Measurements from ENCODE around the gene RBM34. TPM values are rescaled to one million over a fixed set of nuclear protein-coding genes. Genes with fewer than 3 reads are reported as not detected.
"Not testable (repeated sequence)": the region's sequence is repeated elsewhere in the genome, so short reads cannot be mapped to it uniquely, and the experiment has no call there.

RBM34 gene
- total RNA-seq, 1 experiment from 2014 or later: 96.5 TPM

- Histone ChIP-seq H3K27me3 (replicated peaks; ENCODE audit: control insufficient read depth, insufficient read depth, low read length) (no peaks in the 10 kb centered on the region), H3K4me3 (ENCODE audit: low read depth, low read length) (no peak overlapping the region), H3K9me3 (no peaks in the 10 kb centered on the region; the same call in 1 of the 2 replicates), H3K4me1 (peaks cover 8% of the 10 kb centered on the region; the same call in 1 of the 2 replicates), H3K36me3 (ENCODE audit: control insufficient read depth, insufficient read depth, low read length) (no peaks in the 10 kb centered on the region)
- DNase-seq: peak; percentile 68 to 83
- Mint-ChIP-seq H3K4me3 (ENCODE audit: unreplicated experiment) (no peak overlapping the region), H3K27me3 (ENCODE audit: insufficient read depth, unreplicated experiment) (no peaks in the 10 kb centered on the region), H3K4me1 (ENCODE audit: low read depth, unreplicated experiment) (peaks cover 18% of the 10 kb centered on the region), H3K9me3 (ENCODE audit: unreplicated experiment) (no peaks in the 10 kb centered on the region), H3K36me3 (ENCODE audit: insufficient read depth, unreplicated experiment) (peaks cover 6% of the 10 kb centered on the region), H3K27ac (ENCODE audit: unreplicated experiment) (no peak overlapping the region)
- no TSS peak for BruUV-seq (replicated peaks)
- ChIA-PET POLR2A (interaction anchor here (1.0 kb wide), 1 partner anchor 615 kb away, joined by 6 read pairs; the partner anchor contains the start of gene TARBP1), CTCF (interaction anchor here (0.5 to 1.6 kb wide), 16 partner anchors 10 to 674 kb away, joined by 3 to 11 read pairs (median 4); no protein-coding TSS in a partner anchor)
- peak; percentile 88 to 92 for TF ChIP-seq CTCF (IDR thresholded peaks at IDR 0.05; ENCODE audit: insufficient read depth in 1 of 2, low read depth in 1 of 2, low read length in 1 of 2, severe bottlenecking in 1 of 2, unreplicated experiment in 1 of 2)
- intact Hi-C loops (cut with micrococcal nuclease; ENCODE audit: unreplicated experiment): loop anchor here (1.0 kb wide), 2 partner anchors 321 to 595 kb away; no protein-coding TSS in a partner anchor
Observed at GRCh38 chr1:235093696-235094592, 67.1 kb downstream of the RBM34 start.

- H3K36me3 Mint-ChIP-seq (ENCODE audit: insufficient read depth, unreplicated experiment): peaks cover 3% of the 10 kb centered on the region
- peak in 1 of 2 experiments; percentile 64 for TF ChIP-seq CTCF (IDR thresholded peaks at IDR 0.05; ENCODE audit: insufficient read depth in 1 of 2, low read depth in 1 of 2, low read length in 1 of 2, severe bottlenecking in 1 of 2, unreplicated experiment in 1 of 2)
- BruUV-seq (replicated peaks): no TSS peak
- CTCF ChIA-PET: interaction anchor here (0.5 to 1.6 kb wide), 16 partner anchors 9 to 674 kb away, joined by 3 to 11 read pairs (median 4); no protein-coding TSS in a partner anchor
- H3K27me3 ChIP-seq (replicated peaks; ENCODE audit: control insufficient read depth, insufficient read depth, low read length): no peaks in the 10 kb centered on the region
- H3K4me1 ChIP-seq: peaks cover 8% of the 10 kb centered on the region; the same call in 1 of the 2 replicates
- no peaks in the 10 kb centered on the region for H3K9me3 Mint-ChIP-seq (ENCODE audit: unreplicated experiment)
- no peaks in the 10 kb centered on the region for H3K27me3 Mint-ChIP-seq (ENCODE audit: insufficient read depth, unreplicated experiment)
- peak; percentile 52 to 66 for DNase-seq
- no peaks in the 10 kb centered on the region for H3K36me3 ChIP-seq (ENCODE audit: control insufficient read depth, insufficient read depth, low read length)
- no peak overlapping the region for H3K4me3 Mint-ChIP-seq (ENCODE audit: unreplicated experiment)
- no peak overlapping the region for H3K4me3 ChIP-seq (ENCODE audit: low read depth, low read length)
- no peak overlapping the region for H3K27ac Mint-ChIP-seq (ENCODE audit: unreplicated experiment)
- no peaks in the 10 kb centered on the region; the same call in 1 of the 2 replicates for H3K9me3 ChIP-seq
- peaks cover 18% of the 10 kb centered on the region for H3K4me1 Mint-ChIP-seq (ENCODE audit: low read depth, unreplicated experiment)
- intact Hi-C loops (cut with micrococcal nuclease; ENCODE audit: unreplicated experiment): loop anchor here (1.0 kb wide), 1 partner anchor 594 kb away; no protein-coding TSS in a partner anchor
- POLR2A ChIA-PET: interaction anchor here (1.0 kb wide), 1 partner anchor 615 kb away, joined by 6 read pairs; the partner anchor contains the start of gene TARBP1
Observed at GRCh38 chr1:235093013-235093695, 67.9 kb downstream of the RBM34 start.

GRCh38 chr1:235092415-235092814 lies 68.6 kb downstream of the RBM34 start:
- POLR2A ChIA-PET; H3K27ac Mint-ChIP-seq (ENCODE audit: unreplicated experiment); DNase-seq; H3K36me3 ChIP-seq (ENCODE audit: control insufficient read depth, insufficient read depth, low read length); H3K36me3 Mint-ChIP-seq (ENCODE audit: insufficient read depth, unreplicated experiment); H3K4me3 ChIP-seq (ENCODE audit: low read depth, low read length); H3K4me1 ChIP-seq; H3K27me3 ChIP-seq (replicated peaks; ENCODE audit: control insufficient read depth, insufficient read depth, low read length); BruUV-seq (replicated peaks); H3K4me3 Mint-ChIP-seq (ENCODE audit: unreplicated experiment); H3K9me3 Mint-ChIP-seq (ENCODE audit: unreplicated experiment); H3K9me3 ChIP-seq; intact Hi-C loops (cut with micrococcal nuclease; ENCODE audit: unreplicated experiment); H3K27me3 Mint-ChIP-seq (ENCODE audit: insufficient read depth, unreplicated experiment): not testable (repeated sequence)
- CTCF ChIA-PET: interaction anchor here (1.6 kb wide), 1 partner anchor 9 kb away, joined by 9 read pairs; no protein-coding TSS in a partner anchor
- peaks cover 25% of the 10 kb centered on the region for H3K4me1 Mint-ChIP-seq (ENCODE audit: low read depth, unreplicated experiment)

- H3K27ac Mint-ChIP-seq (ENCODE audit: unreplicated experiment); intact Hi-C loops (cut with micrococcal nuclease; ENCODE audit: unreplicated experiment); H3K27me3 ChIP-seq (replicated peaks; ENCODE audit: control insufficient read depth, insufficient read depth, low read length); DNase-seq; POLR2A ChIA-PET; H3K4me3 ChIP-seq (ENCODE audit: low read depth, low read length); H3K4me3 Mint-ChIP-seq (ENCODE audit: unreplicated experiment); H3K27me3 Mint-ChIP-seq (ENCODE audit: insufficient read depth, unreplicated experiment); H3K9me3 Mint-ChIP-seq (ENCODE audit: unreplicated experiment); CTCF ChIA-PET; H3K36me3 Mint-ChIP-seq (ENCODE audit: insufficient read depth, unreplicated experiment); H3K36me3 ChIP-seq (ENCODE audit: control insufficient read depth, insufficient read depth, low read length); BruUV-seq (replicated peaks); H3K9me3 ChIP-seq; H3K4me1 ChIP-seq: not testable (repeated sequence)
- H3K4me1 Mint-ChIP-seq (ENCODE audit: low read depth, unreplicated experiment): peaks cover 25% of the 10 kb centered on the region
Observed at GRCh38 chr1:235092045-235092406, 69.0 kb downstream of the RBM34 start.

GRCh38 chr1:235091319-235092044 lies 69.6 kb downstream of the RBM34 start:
- DNase-seq; BruUV-seq (replicated peaks); H3K4me3 ChIP-seq (ENCODE audit: low read depth, low read length); H3K36me3 ChIP-seq (ENCODE audit: control insufficient read depth, insufficient read depth, low read length); H3K27me3 Mint-ChIP-seq (ENCODE audit: insufficient read depth, unreplicated experiment); H3K27ac Mint-ChIP-seq (ENCODE audit: unreplicated experiment); CTCF ChIA-PET; H3K4me1 ChIP-seq; H3K9me3 Mint-ChIP-seq (ENCODE audit: unreplicated experiment); H3K4me3 Mint-ChIP-seq (ENCODE audit: unreplicated experiment); H3K27me3 ChIP-seq (replicated peaks; ENCODE audit: control insufficient read depth, insufficient read depth, low read length); intact Hi-C loops (cut with micrococcal nuclease; ENCODE audit: unreplicated experiment); H3K9me3 ChIP-seq; H3K36me3 Mint-ChIP-seq (ENCODE audit: insufficient read depth, unreplicated experiment): not testable (repeated sequence)
- POLR2A ChIA-PET: interaction anchor here (0.6 to 0.8 kb wide), 2 partner anchors 155 to 480 kb away, joined by 3 read pairs; no protein-coding TSS in a partner anchor
- peaks cover 25% of the 10 kb centered on the region for H3K4me1 Mint-ChIP-seq (ENCODE audit: low read depth, unreplicated experiment)
